Calu3 (cell line): ENCODE results near the gene NLRC5. TPM values are rescaled to one million over a fixed set of nuclear protein-coding genes. Genes with fewer than 3 reads are reported as not detected.
"Not testable (repeated sequence)": the region's sequence is repeated elsewhere in the genome, so short reads cannot be mapped to it uniquely, and the experiment has no call there.

Source experiments
- BruUV-seq: library from RNA; stranded (reverse); fragments of 400-500 nt; replicated peaks from 2 replicates; lab custom pipeline; 2021; lab: Mats Ljungman, UMichigan
- CTCF ChIA-PET: fragments of 300-600 bp; sonication (Branson Sonifier 250); formaldehyde crosslinking; loops from one replicate; lab custom pipeline; 2022; ENCODE audit warnings: antibody characterized with exemption; lab: Charles Lee
- DNase-seq: peaks from one replicate; pipeline ENCODE4 v3.0.0; 2022
- H3K27ac Mint-ChIP-seq: one replicate; pipeline ENCODE4 v1.8.0; 2022; ENCODE audit warnings: mixed read lengths; ENCODE audit not compliant: unreplicated experiment
- H3K27me3 Mint-ChIP-seq: one replicate; pipeline ENCODE4 v1.8.0; 2022; ENCODE audit warnings: mixed read lengths; ENCODE audit not compliant: unreplicated experiment
- H3K36me3 Mint-ChIP-seq: one replicate; pipeline ENCODE4 v1.8.0; 2022; ENCODE audit warnings: mild to moderate bottlenecking, moderate library complexity, mixed read lengths; ENCODE audit not compliant: insufficient read depth, unreplicated experiment
- H3K4me1 Mint-ChIP-seq: one replicate; pipeline ENCODE4 v1.8.0; 2022; ENCODE audit warnings: mild to moderate bottlenecking, low read depth, mixed read lengths; ENCODE audit not compliant: unreplicated experiment
- H3K4me3 Mint-ChIP-seq: one replicate; pipeline ENCODE4 v1.8.0; 2022; ENCODE audit warnings: mild to moderate bottlenecking, low read depth, moderate library complexity, mixed read lengths; ENCODE audit not compliant: unreplicated experiment
- H3K9me3 Mint-ChIP-seq: one replicate; pipeline ENCODE4 v1.8.0; 2022; ENCODE audit warnings: low read depth, mixed read lengths; ENCODE audit not compliant: unreplicated experiment
- intact Hi-C: fragments of 100-400 bp; cut with micrococcal nuclease; formaldehyde crosslinking; loops from one replicate; pipeline ENCODE4 v1.10.0; 2022; ENCODE audit not compliant: unreplicated experiment
- total RNA-seq: library from RNA; stranded (reverse); gene quantifications from 2 replicates; pipeline ENCODE4 v1.2.3, GENCODE V29; 2022
- TF ChIP-seq, protein P1 (sequence below): fragments of 200-600 bp; IDR thresholded peaks from one replicate; pipeline ENCODE4 v1.8.0; 2022; ENCODE audit warnings: antibody characterized with exemption; ENCODE audit not compliant: unreplicated experiment

NLRC5 gene
- total RNA-seq, 1 experiment from 2014 or later, result 18.0 TPM

DNA sequence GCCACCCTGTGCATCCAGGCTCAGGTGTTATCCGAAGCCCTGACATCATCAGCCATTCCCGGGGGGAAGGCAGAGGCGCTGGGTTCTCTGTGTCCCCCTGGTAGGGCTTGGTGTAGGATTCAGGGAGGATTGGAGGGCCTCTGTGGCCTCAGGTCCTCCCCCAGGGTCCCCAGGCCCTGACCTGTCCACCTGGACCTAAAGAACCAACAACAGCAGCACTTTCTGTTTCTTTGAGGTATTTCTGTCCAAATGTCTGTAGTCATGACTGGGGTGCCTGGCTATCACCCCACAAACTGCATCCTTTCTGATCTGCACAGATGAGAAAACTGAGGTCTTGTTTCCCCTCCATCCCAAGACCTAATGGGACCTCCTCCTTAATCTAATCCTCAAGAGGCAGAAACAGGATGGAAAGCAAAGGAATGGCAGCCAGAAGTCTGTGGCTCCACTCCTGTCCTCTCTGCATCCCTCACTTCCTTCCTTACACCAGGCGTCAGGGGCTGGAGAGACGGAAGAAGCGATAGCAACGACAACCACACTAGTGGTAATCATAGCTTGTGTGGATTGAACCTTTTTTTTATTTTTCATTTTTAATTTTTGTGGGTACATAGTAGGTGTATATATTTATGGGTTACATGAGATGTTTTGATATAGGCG is 11.8 kb downstream of the NLRC5 start:
- no TSS peak for BruUV-seq
- CTCF ChIA-PET, result interaction anchor here (0.6 kb wide), 1 partner anchor 673 kb away, joined by 6 read pairs; no protein-coding TSS in a partner anchor
- Mint-ChIP-seq H3K27me3 (peaks cover 10% of the 10 kb centered on the region), H3K36me3 (peaks cover 4% of the 10 kb centered on the region), H3K4me3 (no peak overlapping the region), H3K9me3 (no peaks in the 10 kb centered on the region), H3K4me1 (no peaks in the 10 kb centered on the region), H3K27ac (no peak overlapping the region)
- intact Hi-C loops, result no loop called here
- no peak for DNase-seq
- TF ChIP-seq, protein P1, sequence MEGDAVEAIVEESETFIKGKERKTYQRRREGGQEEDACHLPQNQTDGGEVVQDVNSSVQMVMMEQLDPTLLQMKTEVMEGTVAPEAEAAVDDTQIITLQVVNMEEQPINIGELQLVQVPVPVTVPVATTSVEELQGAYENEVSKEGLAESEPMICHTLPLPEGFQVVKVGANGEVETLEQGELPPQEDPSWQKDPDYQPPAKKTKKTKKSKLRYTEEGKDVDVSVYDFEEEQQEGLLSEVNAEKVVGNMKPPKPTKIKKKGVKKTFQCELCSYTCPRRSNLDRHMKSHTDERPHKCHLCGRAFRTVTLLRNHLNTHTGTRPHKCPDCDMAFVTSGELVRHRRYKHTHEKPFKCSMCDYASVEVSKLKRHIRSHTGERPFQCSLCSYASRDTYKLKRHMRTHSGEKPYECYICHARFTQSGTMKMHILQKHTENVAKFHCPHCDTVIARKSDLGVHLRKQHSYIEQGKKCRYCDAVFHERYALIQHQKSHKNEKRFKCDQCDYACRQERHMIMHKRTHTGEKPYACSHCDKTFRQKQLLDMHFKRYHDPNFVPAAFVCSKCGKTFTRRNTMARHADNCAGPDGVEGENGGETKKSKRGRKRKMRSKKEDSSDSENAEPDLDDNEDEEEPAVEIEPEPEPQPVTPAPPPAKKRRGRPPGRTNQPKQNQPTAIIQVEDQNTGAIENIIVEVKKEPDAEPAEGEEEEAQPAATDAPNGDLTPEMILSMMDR, result no peak

DNA sequence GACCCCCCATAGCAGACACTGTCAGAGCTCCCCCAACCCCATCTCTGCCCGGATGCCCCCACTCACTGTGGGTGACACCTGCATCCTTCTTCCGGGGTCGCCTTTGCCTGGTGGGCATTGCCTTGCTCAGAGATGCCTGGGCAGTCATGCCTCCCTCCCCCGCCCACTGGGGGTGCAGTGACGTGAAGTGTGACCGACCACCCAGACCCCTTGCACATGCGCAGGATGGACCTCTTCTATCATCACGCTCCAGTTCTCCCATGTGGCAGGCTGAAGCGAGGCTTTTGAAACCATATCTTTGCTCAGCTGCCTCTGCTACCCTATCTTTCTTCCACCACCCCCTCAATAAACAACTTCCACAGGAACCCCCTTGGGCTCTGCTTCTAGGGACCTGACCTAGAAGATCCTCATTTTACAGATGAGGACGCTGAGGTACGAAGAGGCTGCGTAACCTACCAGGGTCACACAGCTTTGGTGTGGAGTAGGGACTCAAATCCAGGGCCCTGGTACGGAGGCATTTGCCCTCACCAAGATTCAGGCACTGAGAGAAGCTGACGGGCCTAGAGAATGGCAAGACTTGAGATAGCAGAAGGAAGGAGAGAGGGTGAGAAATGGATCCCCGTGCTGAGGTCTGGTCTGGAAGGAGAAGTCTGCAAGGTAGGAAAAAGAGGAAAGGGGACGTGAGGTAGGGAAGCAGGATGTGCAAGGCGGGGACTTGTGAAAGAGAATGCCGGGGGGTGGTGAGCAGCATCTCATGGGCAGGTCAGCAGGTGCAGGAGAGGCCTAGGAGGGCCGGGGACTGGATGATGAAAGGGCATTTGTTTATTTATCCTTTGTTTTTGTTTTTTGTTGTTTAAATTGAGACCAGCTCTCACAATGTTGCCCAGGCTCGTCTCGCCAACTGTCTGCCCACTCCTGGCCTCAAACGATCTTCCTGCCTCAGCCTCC is 14.4 kb downstream of the NLRC5 start:
- Mint-ChIP-seq H3K4me3 (no peak overlapping the region), H3K27me3 (peaks cover 10% of the 10 kb centered on the region), H3K27ac (no peak overlapping the region), H3K9me3 (no peaks in the 10 kb centered on the region), H3K36me3 (peaks cover 4% of the 10 kb centered on the region), H3K4me1 (no peaks in the 10 kb centered on the region)
- intact Hi-C loops, result no loop called here
- TF ChIP-seq, protein P1, result no peak
- CTCF ChIA-PET, result no interaction called here
- BruUV-seq, result no TSS peak
- DNase-seq, result no peak

DNA sequence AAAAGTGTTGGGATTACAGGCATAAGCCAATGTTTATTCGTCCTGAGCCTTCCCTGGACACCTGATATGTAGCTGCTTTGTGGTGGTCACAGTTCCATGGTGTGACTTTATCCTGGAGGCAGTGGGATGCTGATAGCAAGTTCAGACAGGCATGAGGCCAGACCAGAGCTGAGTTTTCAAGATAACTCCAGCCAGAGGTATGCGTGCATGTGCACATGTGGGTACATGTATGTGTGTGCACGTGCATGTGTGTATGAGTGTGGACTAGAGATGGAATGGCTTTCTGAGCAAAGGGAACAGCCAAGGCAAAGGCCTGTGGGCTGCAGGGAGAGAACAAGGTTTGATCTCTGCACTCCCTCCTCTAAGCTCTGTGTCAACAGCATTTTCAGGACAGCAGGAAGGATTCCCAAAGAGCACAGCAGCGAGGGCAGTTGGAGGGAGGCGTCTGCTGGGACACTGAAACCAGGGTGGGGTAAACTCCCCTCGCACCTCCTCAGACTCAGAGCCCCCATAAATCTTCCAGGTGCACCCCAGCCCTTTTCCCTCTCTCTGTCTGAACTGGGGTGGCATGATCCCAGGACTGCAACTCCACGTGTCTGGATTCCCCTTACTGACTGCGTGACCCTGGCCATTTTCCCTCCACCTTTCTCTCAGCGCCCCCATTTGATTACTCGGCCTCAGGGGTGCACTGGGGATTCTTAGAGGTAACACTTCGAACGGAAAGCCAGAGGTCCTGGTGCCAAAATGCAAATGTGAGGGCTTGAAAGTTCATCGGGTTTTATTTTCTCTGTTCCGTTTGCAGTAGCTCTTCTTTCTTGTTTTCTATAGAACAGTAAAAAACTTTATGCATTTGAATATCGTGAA is 15.3 kb downstream of the NLRC5 start:
- H3K36me3 Mint-ChIP-seq, result peaks cover 4% of the 10 kb centered on the region
- DNase-seq, result no peak
- H3K27me3 Mint-ChIP-seq, result peaks cover 10% of the 10 kb centered on the region
- H3K27ac Mint-ChIP-seq, result no peak overlapping the region
- TF ChIP-seq, protein P1, result no peak
- H3K4me1 Mint-ChIP-seq, result no peaks in the 10 kb centered on the region
- H3K9me3 Mint-ChIP-seq, result no peaks in the 10 kb centered on the region
- CTCF ChIA-PET, result no interaction called here
- BruUV-seq, result no TSS peak
- H3K4me3 Mint-ChIP-seq, result no peak overlapping the region
- intact Hi-C loops, result no loop called here

DNA sequence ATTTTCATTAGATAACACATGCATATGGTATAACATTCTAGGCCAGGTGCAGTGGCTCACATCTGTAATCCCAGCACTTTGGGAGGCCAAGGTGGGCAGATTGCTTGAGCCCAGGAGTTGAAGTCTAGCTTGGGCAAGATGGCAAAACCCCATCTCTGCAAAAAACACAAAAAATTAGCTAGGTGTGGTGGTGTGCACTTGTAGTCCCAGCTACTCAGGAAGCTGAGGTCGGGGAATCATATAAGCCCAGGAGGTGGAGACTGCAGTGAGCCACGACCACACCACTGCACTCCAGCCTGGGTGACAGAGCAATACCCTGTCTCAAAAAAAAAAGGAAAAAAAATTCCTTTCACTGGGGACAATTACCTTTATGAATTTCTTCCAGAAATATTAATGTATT is 16.2 kb downstream of the NLRC5 start:
- H3K36me3 Mint-ChIP-seq, DNase-seq, intact Hi-C loops, H3K4me3 Mint-ChIP-seq, H3K27me3 Mint-ChIP-seq, BruUV-seq, H3K4me1 Mint-ChIP-seq, H3K27ac Mint-ChIP-seq, H3K9me3 Mint-ChIP-seq: not testable (repeated sequence)
- CTCF ChIA-PET, result interaction anchor here (0.6 to 0.7 kb wide), 2 partner anchors 256 to 440 kb away, joined by 3 to 6 read pairs; no protein-coding TSS in a partner anchor
